ENCODE results near the gene CXCL16.

The CXCL16 gene, protein sequence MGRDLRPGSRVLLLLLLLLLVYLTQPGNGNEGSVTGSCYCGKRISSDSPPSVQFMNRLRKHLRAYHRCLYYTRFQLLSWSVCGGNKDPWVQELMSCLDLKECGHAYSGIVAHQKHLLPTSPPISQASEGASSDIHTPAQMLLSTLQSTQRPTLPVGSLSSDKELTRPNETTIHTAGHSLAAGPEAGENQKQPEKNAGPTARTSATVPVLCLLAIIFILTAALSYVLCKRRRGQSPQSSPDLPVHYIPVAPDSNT

DNA sequence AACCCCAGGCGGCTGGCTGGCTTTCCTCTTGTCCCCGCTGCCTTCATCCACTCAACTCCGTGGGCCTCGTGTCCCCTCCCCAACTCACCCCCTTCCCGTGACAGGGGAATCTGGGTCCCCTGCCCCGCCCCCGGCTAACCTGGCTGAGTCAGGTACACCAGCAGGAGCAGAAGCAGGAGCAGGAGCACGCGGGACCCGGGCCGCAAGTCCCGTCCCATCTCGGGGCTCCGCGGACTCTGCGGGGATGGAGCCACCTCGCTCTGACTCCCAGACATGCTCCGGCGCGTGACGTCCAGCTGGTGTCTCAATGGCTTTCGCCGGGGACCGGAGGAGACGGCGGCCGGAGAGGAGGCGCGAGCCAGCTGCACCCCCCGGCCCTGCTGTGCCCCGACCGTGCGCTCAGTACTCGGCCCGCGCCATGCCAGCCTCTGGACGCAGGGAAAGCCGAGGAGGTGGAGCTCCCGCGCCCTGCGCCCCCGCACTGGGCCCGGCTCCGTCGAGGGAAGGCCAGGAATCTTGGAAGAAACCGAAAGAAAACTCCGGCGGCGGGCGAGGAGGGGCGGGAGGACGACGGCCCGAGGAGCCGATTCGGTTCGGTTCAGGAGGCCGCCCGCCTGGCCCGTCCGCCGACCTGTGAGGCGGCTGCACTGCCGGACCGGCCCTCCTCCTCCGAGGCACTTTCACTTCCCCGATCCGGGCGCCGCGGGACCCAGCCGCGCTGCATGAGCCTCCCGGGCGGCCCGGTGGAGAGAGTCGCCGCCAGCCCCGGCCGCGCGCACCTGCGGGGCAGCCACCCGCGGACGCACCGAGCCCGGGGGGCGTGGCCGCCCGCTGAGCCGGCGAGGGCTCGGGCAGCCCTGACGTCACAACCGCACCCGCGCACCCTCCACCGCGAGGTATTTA, at the start of gene CXCL16, which contains the start of gene ZMYND15:
CXCL16 (minus strand) TSS at position 807 of the 903 bp plus-strand sequence; CDS start at position 218, 589 bp downstream.
ZMYND15 (plus strand) TSS at position 712 of the 903 bp plus-strand sequence. CDS start 716 bp downstream, outside the sequence.
- TF ChIP-seq, protein P1, sequence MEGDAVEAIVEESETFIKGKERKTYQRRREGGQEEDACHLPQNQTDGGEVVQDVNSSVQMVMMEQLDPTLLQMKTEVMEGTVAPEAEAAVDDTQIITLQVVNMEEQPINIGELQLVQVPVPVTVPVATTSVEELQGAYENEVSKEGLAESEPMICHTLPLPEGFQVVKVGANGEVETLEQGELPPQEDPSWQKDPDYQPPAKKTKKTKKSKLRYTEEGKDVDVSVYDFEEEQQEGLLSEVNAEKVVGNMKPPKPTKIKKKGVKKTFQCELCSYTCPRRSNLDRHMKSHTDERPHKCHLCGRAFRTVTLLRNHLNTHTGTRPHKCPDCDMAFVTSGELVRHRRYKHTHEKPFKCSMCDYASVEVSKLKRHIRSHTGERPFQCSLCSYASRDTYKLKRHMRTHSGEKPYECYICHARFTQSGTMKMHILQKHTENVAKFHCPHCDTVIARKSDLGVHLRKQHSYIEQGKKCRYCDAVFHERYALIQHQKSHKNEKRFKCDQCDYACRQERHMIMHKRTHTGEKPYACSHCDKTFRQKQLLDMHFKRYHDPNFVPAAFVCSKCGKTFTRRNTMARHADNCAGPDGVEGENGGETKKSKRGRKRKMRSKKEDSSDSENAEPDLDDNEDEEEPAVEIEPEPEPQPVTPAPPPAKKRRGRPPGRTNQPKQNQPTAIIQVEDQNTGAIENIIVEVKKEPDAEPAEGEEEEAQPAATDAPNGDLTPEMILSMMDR (IDR thresholded peaks at IDR 0.05; ENCODE audit: insufficient read depth, low read depth, low read length, missing control alignments): no peak
- peak within 1 kb of the TSS; percentile 66 for H3K4me3 ChIP-seq (ENCODE audit: low read length)
- DNase-seq (ENCODE audit: low read depth): peak; percentile 54

DNA sequence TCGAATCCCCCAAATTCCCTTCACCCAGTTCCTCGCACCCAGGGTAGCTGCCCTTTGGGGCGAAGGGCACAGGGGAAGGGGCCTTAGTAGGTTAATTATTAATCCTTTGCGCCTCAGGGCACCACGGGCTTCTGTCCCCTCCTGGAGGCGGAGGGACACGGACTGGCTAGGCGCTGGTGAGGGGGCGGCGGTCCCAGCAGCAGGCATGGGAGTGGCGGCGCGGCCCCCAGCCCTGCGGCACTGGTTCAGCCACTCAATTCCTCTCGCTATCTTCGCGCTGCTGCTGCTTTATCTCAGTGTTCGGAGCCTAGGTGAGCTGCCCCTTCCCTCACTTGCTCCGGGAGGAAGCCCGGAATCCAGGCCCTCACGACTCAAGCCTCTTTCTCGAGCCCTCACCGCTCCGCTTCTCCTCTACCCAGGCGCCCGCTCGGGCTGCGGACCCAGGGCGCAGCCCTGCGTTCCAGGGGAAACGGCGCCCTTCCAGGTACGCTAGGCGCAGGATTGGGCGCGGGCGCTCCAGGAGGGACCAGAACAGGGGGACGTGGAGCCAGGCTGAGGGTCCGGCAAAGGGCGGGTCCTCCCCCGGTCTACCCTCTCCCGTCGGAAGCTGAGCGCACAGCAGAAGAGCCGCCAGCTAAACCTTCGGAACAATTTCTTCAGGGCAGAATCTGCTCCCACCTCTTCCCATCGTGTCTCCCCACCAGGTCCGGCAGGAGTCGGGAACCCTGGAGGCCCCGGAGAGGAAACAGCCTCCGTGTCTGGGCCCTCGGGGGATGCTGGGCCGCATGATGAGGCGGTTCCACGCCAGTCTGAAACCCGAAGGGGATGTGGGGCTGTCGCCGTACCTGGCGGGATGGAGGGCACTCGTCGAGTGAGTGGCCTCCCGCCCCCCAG, 49.3 kb upstream of the CXCL16 start, which contains the start of gene GLTPD2:
GLTPD2 (plus strand) TSS at position 158 of the 894 bp plus-strand sequence; CDS start at position 206, 48 bp downstream.
- DNase-seq (ENCODE audit: low read depth): no peak
- TF ChIP-seq, protein P1 (IDR thresholded peaks at IDR 0.05; ENCODE audit: insufficient read depth, low read depth, low read length, missing control alignments): no peak
- peak within 1 kb of the TSS; percentile 77 for H3K4me3 ChIP-seq (ENCODE audit: low read length)

DNA sequence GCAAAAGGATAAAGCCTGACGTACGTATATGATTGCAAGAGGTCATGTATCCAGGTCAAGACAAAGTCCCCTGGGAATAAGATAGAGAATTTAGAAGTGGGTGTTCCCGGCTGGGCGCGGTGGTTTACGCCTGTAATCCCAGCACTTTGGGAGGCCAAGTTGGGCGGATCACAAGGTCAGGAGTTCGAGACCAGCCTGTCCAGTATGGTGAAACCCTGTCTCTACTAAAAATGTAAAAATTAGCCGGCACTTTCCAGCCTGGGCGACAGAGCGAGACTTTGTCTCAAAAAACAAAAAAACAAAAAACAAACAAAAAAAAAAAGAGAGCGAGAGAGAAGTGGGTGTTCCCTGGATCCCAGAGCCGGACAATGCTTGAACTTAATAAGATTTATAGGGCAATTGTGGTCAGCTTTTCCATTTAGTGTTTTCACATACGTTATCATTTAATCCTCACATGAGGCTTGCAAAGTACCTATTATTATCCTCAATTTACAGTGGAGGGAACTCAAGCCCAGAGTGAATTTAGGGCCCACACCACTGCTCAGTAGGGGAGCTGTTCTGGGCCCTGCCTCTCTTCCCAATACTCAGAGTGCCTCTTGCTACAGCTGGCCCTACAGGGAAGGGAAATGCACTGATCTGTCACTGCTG, 48.6 kb upstream of the CXCL16 start:
- peak overlapping the region; percentile 77 for H3K4me3 ChIP-seq (ENCODE audit: low read length)
- TF ChIP-seq, protein P1 (IDR thresholded peaks at IDR 0.05; ENCODE audit: insufficient read depth, low read depth, low read length, missing control alignments): no peak
- DNase-seq (ENCODE audit: low read depth): no peak

DNA sequence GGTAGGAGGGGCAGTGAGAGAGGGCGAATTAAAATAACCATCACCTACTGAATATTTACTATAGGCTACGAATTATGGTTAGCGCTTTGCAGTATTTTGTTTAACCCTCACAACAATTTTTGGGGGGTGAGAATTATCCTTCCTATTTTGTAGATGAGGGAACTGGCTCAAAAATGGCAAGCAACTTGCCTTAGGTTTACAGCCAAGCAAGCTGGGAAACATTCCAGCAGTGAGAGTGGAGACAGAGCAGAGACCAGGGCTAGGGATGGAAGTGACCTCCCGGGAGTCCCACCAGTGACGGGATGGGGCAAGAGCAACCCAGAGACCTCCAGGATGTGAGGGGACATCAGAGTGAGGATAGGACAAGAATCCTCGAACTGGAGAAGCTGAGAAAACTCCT, 46.8 kb upstream of the CXCL16 start:
- DNase-seq (ENCODE audit: low read depth): no peak
- no peak overlapping the region for H3K4me3 ChIP-seq (ENCODE audit: low read length)
- TF ChIP-seq, protein P1 (IDR thresholded peaks at IDR 0.05; ENCODE audit: insufficient read depth, low read depth, low read length, missing control alignments): no peak

DNA sequence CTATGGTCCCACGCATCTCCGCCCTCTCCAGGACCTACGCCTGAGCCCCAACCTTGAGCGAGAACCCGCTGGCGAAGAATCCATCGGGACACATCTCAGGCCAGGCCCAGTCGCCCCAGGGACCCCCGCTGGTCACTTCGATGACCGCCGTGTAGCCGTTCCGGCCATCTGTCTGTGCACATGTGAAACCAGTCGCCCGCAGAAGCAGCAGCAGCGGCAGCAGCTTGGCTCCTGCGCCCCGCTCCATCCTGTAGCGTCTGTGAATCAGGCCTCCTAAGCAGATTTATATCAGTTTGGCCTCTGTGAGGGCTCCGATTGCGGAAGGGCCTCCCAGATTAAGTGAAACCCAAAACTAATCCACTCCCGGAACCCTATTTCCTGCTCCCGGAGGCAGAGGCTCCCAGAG, 46.4 kb upstream of the CXCL16 start, which contains the start of gene VMO1:
VMO1 (minus strand) TSS at position 259 of the 406 bp plus-strand sequence; CDS start at position 247, 12 bp downstream.
- peak; percentile 18 for DNase-seq (ENCODE audit: low read depth)
- TF ChIP-seq, protein P1 (IDR thresholded peaks at IDR 0.05; ENCODE audit: insufficient read depth, low read depth, low read length, missing control alignments): no peak
- H3K4me3 ChIP-seq (ENCODE audit: low read length): no peak within 1 kb of the TSS

All from epithelial cell of esophagus (primary cell).